Measurements from ENCODE around the gene GRM8.

The GRM8 gene

GRCh38 chr7:126411032-126411820 lies 841.5 kb downstream of the GRM8 start:
- no peak for DNase-seq

- DNase-seq: no peak
Measured at GRCh38 chr7:126403040-126403439, 849.7 kb downstream of the GRM8 start.

DNA sequence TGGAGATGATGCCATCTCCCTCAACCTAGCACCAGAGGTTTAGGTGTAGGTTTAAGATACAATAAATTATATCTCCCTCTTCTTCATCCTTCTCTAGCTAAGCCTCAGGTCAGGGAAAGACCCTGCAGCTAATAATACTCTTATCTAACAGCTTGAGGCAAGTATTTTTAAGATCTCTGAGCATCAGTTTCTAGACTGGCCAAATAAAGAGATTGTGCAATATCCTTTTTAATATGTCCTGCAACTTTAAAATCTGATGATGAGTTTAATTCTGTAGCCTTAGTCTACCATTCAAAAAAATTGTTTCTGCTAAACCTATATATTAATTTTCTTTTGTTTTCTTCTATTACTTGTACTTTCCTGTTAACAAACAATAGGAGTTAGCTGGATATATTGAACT lies 850.8 kb downstream of the GRM8 start:
- no peak for DNase-seq

- peak; percentile 12 for DNase-seq
Measured at GRCh38 chr7:126398851-126399529, 853.8 kb downstream of the GRM8 start.

DNA sequence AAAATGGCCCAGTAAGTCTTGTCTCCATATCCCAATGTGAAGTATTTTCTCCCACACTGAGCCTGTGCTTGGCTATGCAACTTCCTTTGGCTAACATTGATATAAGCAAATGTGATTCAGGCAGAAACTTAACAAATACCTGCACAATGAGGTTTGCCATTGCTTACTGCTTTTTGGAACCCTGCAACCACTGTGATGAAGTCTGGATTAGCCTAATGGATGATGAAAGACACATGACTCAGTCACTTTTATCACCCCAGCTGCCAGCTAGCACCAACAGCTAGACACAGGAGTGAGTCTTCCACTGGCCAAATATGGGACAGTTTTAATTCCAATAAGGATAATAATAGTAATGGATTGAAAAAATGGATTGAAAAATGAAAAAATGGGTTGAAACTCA lies 854.5 kb downstream of the GRM8 start:
- no peak for DNase-seq

DNA sequence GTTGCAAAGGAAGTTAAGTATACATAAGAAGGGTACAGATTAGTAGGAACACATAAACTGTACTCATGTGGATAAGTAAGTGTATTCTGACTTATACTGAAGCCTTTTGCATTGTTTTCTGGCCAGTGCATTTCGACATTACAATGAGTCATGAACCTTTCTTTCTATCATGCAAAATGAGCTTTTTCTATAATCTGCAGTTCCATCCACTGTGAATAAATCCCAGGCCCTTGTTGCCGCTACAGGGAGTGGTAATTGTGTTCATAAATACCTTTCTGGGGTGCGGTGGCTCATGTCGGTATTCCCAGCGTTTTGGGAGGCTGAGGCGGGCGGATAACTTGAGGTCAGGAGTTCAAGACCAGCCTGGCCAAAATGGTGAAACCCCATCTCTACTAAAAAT lies 858.3 kb downstream of the GRM8 start:
- no peak for DNase-seq
